Right lobe of liver (tissue), 4 donors: ENCODE data around the gene M1AP.

ENCODE experiments used
- POLR2A ChIP-seq: fragments of 450-650 bp; IDR thresholded peaks from one replicate; pipeline ENCODE4 v1.6.1; 2017; ENCODE audit warnings: antibody characterized with exemption, mild to moderate bottlenecking
- TF ChIP-seq, protein P1 (sequence below), 4 donors: fragments of 200-600 bp in 3 of 4; fragments of 450-650 bp in 1 of 4; IDR thresholded peaks; one replicate each; pipeline versions ENCODE4 v1.5.1 to v1.8.0; 2016 to 2022; ENCODE audit warnings: antibody characterized with exemption in 4 of 4, mild to moderate bottlenecking in 2 of 4
- donor health status: DM: no; HTN: no; CAD: no.
- donor health status: DM: no; HTN: no; CAD: no.
- donor health status: DM: no; HTN: yes; CAD: no.

DNA sequence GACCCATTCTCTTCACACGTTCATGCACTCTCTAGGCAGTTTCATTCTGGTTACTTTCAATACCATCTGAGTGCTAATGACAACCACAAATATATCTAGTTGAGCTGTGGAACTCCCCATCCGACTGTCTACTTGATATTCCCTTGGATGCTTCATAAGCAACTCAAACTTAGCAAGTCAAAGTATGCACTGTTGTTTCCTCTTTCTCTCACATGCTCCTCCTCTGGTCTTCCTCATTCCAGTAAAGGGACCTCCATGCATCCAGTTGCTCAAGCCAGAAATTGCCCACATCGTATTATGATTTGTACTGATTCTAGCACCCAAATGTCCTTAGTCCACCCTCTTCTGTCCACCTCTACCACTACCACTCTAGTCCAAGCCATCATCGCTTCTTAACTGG is 28.2 kb upstream of the M1AP start:
- TF ChIP-seq, protein P1, sequence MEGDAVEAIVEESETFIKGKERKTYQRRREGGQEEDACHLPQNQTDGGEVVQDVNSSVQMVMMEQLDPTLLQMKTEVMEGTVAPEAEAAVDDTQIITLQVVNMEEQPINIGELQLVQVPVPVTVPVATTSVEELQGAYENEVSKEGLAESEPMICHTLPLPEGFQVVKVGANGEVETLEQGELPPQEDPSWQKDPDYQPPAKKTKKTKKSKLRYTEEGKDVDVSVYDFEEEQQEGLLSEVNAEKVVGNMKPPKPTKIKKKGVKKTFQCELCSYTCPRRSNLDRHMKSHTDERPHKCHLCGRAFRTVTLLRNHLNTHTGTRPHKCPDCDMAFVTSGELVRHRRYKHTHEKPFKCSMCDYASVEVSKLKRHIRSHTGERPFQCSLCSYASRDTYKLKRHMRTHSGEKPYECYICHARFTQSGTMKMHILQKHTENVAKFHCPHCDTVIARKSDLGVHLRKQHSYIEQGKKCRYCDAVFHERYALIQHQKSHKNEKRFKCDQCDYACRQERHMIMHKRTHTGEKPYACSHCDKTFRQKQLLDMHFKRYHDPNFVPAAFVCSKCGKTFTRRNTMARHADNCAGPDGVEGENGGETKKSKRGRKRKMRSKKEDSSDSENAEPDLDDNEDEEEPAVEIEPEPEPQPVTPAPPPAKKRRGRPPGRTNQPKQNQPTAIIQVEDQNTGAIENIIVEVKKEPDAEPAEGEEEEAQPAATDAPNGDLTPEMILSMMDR (IDR thresholded peaks at IDR 0.05), result no peak
- TF ChIP-seq POLR2A, result no peak
